HG03469 (cell line): ENCODE data around the gene SPAG7.

Source experiments
- ATAC-seq: cut with Tn5 transposase; IDR thresholded peaks from one replicate; pipeline ENCODE4 v1.9.1; 2021; ENCODE audit warnings: mild to moderate bottlenecking, moderate library complexity, moderate number of reproducible peaks; ENCODE audit not compliant: unreplicated experiment

The SPAG7 gene

GRCh38 chr17:4950746-4951204 is 16.8 kb downstream of the SPAG7 start, which contains the start of gene ENO3:
Gene ENO3, plus strand, starts transcription at chr17:4951119. Its CDS starts 711 bp downstream, at chr17:4951830.
- no peak for ATAC-seq

GRCh38 chr17:4950075-4950745 is 17.4 kb downstream of the SPAG7 start:
- ATAC-seq: no peak

GRCh38 chr17:4949321-4950074 is 18.1 kb downstream of the SPAG7 start:
- ATAC-seq: no peak

GRCh38 chr17:4948931-4949320 is 18.7 kb downstream of the SPAG7 start:
- no peak for ATAC-seq

- no peak for ATAC-seq
Observed at GRCh38 chr17:4948166-4948930, 19.3 kb downstream of the SPAG7 start, which contains the start of gene PFN1. Gene PFN1, minus strand, starts transcription at chr17:4948530. Its CDS starts 136 bp downstream, at chr17:4948394.

GRCh38 chr17:4947411-4948165 is 20.0 kb downstream of the SPAG7 start:
- no peak for ATAC-seq

GRCh38 chr17:4947010-4947410 is 20.6 kb downstream of the SPAG7 start:
- ATAC-seq: no peak

DNA sequence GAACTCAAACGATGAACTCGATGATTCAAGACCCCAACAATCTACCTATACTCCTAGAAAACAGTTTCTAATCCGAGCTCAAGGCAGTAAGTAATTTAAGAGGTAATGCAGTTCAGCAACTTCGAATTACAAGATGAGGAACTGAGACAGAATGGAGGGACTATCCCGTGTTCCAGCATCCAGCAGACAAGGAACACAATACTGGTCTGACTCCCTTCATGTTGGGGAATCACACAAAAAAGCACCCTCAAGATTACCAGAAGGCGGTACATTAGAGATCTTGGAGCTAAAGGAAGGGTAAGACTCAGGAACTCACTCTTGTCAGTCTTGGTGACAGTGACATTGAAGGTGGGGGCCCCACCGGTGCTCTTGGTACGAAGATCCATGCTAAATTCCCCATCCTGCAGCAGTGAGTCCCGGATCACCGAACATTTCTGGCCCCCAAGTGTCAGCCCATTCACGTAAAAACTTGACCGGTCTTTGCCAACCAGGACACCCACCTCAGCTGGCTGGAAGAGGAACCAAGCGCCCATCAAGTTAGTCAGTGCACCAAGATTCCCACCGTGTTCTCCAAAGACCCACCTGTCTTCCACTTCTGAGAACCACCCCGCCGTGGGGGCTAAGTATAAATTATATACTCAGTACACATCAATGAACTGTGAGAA is 21.2 kb downstream of the SPAG7 start:
- no peak for ATAC-seq

- ATAC-seq: no peak
Observed at GRCh38 chr17:4945944-4946280, 21.7 kb downstream of the SPAG7 start.

GRCh38 chr17:4945176-4945943 is 22.3 kb downstream of the SPAG7 start:
- no peak for ATAC-seq

DNA sequence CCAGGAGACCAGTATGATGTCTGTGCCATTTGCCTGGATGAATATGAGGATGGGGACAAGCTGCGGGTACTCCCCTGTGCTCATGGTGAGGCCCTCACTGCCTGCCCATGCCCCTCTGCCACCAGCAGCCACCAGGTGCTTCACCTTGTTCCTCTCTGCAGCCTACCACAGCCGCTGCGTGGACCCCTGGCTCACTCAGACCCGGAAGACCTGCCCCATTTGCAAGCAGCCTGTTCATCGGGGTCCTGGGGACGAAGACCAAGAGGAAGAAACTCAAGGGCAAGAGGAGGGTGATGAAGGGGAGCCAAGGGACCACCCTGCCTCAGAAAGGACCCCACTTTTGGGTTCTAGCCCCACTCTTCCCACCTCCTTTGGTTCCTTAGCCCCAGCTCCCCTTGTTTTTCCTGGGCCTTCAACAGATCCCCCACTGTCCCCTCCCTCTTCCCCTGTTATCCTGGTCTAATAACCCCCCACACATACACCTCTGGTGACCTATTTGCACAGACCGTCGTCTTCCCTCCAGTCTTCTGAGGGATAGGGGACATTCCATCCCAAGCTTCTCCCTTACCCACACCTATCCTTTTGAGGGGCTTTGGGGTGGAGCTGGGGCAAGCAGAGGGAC is 23.0 kb downstream of the SPAG7 start:
- no peak for ATAC-seq

DNA sequence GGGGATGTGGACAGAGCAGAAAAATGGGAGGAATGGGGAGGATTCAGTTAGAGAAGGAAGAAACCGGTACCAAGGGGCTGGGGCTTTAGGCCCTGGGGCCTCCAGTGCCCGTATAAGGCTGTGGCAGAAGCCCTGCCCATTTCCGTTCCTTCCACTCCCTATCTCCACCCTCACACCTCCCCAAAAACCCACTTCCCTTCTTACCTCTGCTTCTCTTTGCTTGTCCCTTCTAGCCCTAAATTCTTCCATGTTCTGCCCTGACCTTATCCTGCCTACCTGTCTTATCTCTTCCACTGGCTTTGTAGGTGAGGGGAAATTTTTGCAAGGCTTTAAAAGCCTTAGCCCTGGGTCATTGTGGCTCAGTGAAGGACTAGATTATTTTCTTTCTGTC is 23.5 kb downstream of the SPAG7 start:
- ATAC-seq: no peak

DNA sequence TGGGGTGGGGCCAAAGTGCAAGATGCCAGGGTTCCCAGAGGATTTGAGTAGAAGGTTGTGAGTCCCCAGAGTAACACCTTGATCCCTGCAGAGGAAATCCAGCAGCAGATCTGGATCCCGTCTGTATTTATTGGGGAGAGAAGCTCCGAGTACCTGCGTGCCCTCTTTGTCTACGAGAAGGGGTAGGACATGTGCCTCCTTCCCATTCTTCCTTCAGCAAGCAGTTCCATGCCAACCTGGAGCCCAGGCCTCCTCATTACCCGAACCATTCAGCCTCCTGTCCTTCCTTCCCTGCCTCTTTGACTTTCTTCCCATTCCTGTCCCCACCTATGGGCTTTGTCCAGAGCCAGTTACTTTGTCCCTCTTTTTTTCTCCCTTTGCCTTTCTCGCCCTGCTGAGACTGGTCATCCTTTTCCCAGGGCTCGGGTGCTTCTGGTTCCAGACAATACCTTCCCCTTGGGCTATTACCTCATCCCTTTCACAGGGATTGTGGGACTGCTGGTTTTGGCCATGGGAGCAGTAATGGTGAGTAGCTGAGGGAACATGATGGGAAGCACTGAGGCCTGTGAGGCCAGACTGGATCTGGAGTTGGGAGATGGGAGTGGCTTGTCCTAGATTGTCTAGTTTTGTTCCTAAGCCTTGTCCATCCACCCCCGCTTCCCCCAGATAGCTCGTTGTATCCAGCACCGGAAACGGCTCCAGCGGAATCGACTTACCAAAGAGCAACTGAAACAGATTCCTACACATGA is 24.7 kb downstream of the SPAG7 start:
- ATAC-seq: no peak

DNA sequence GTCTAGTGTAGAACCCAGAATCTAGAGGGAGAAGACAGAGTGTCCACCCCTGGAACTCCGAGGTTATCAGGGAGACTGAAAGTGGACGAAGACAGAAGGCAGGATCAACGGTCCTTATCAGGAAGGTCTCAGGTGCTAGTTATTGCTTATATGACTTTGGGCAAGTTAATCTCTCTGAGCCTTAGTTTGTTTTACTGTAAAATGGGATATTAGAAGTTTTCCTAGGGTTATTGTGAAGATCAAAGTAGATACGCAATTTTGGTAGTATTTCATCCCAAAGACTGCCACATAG is 26.4 kb downstream of the SPAG7 start:
- ATAC-seq: no peak

GRCh38 chr17:4940555-4941318 is 26.9 kb downstream of the SPAG7 start:
- no peak for ATAC-seq

GRCh38 chr17:4939796-4940554 is 27.6 kb downstream of the SPAG7 start, which contains the start of the genes RNF167 and SLC25A11:
Gene RNF167, plus strand, starts transcription at chr17:4940268. Its CDS starts 642 bp downstream, at chr17:4940910.
Gene SLC25A11, minus strand, starts transcription at chr17:4940046. Its CDS starts 136 bp downstream, at chr17:4939910.
- ATAC-seq: peak; percentile 54

DNA sequence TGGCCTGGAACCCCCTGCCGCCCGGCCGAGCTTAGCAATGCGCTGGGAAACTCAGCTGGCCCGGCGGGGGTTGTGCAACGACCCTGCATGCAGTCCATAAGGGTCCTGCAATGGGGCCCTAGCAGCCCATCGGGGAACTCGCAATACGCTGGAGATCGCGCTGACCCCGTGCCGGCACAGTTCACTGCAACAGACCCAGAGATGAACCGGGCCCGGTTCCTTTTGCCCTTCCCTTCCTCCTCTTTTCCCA is 28.1 kb downstream of the SPAG7 start:
- peak; percentile 7 for ATAC-seq
